ENCODE data around the gene KCTD11.

KCTD11 gene

GRCh38 chr17:7393613-7394451, 41.9 kb downstream of the KCTD11 start:
- TF ChIP-seq CTCF (IDR thresholded peaks at IDR 0.05; ENCODE audit: low read depth, low read length): no peak

GRCh38 chr17:7394452-7395191, 42.7 kb downstream of the KCTD11 start, which contains the start of gene PLSCR3:
Gene PLSCR3, minus strand, starts transcription at chr17:7394525. Its CDS starts 415 bp downstream, at chr17:7394110.
- peak within 1 kb of the TSS; percentile 90 for H3K4me3 ChIP-seq (ENCODE audit: low read depth, low read length)
- TF ChIP-seq CTCF (IDR thresholded peaks at IDR 0.05; ENCODE audit: low read depth, low read length): peak; percentile 36

More at GRCh38 chr17:7393613-7394451, 41.9 kb downstream of the KCTD11 start:
- peak overlapping the region; percentile 90 for H3K4me3 ChIP-seq (ENCODE audit: low read depth, low read length)

GRCh38 chr17:7396147-7396546, 44.2 kb downstream of the KCTD11 start:
- H3K4me3 ChIP-seq (ENCODE audit: low read depth, low read length): no peak overlapping the region
- no peak for TF ChIP-seq CTCF (IDR thresholded peaks at IDR 0.05; ENCODE audit: low read depth, low read length)

- TF ChIP-seq CTCF (IDR thresholded peaks at IDR 0.05; ENCODE audit: low read depth, low read length): no peak
- no peak overlapping the region for H3K4me3 ChIP-seq (ENCODE audit: low read depth, low read length)
These were observed 46.6 kb downstream of the KCTD11 start for GRCh38 chr17:7398612-7399011.

- no peak for TF ChIP-seq CTCF (IDR thresholded peaks at IDR 0.05; ENCODE audit: low read depth, low read length)
- peak overlapping the region; percentile 75 for H3K4me3 ChIP-seq (ENCODE audit: low read depth, low read length)
These were observed 51.2 kb downstream of the KCTD11 start for GRCh38 chr17:7403043-7403726.

- no peak for TF ChIP-seq CTCF (IDR thresholded peaks at IDR 0.05; ENCODE audit: low read depth, low read length)
- H3K4me3 ChIP-seq (ENCODE audit: low read depth, low read length): peak overlapping the region; percentile 75
These were observed 51.7 kb downstream of the KCTD11 start for GRCh38 chr17:7403727-7403976.
